LNCAP (cell line): ENCODE data around the gene SPAG16.

ENCODE experiments used
- CTCF ChIP-seq: fragments of 450-650 bp; IDR thresholded peaks from 2 replicates; pipeline ENCODE4 v1.5.1; 2017; ENCODE audit warnings: mild to moderate bottlenecking

Gene SPAG16

GRCh38 chr2:214322662-214323061, 1038.4 kb downstream of the SPAG16 start:
- no peak for TF ChIP-seq CTCF

- no peak for TF ChIP-seq CTCF
These were observed 1041.1 kb downstream of the SPAG16 start for GRCh38 chr2:214325404-214325803.

- TF ChIP-seq CTCF: no peak
These were observed 1044.7 kb downstream of the SPAG16 start for GRCh38 chr2:214328941-214329340.

GRCh38 chr2:214341646-214342045, 1057.4 kb downstream of the SPAG16 start:
- TF ChIP-seq CTCF: no peak

GRCh38 chr2:214358506-214358905, 1074.2 kb downstream of the SPAG16 start:
- no peak for TF ChIP-seq CTCF

GRCh38 chr2:214361116-214361515, 1076.9 kb downstream of the SPAG16 start:
- TF ChIP-seq CTCF: no peak

GRCh38 chr2:214365549-214365948, 1081.3 kb downstream of the SPAG16 start:
- no peak for TF ChIP-seq CTCF

- no peak for TF ChIP-seq CTCF
These were observed 1082.9 kb downstream of the SPAG16 start for GRCh38 chr2:214367171-214367570.
